MCF 10A (cell line): ENCODE results near the gene FBRSL1. TPM values are rescaled to one million over a fixed set of nuclear protein-coding genes. Genes with fewer than 3 reads are reported as not detected.

Experiments used
- BruUV-seq: library from RNA; stranded (reverse); fragments of 400-500 nt; replicated peaks from 2 replicates; lab custom pipeline; 2021; lab: Mats Ljungman, UMichigan
- CTCF ChIA-PET: fragments of 300-600 bp; sonication (Branson Sonifier 250); formaldehyde crosslinking; extraction: SDS; loops from one replicate; lab custom pipeline; 2021; ENCODE audit warnings: antibody characterized with exemption, inconsistent platforms; lab: Yijun Ruan, JAX
- POLR2A ChIA-PET: fragments of 300-600, 350-650 bp; sonication (Branson Sonifier 250); formaldehyde crosslinking; extraction: SDS; loops from one replicate; lab custom pipeline; 2020; ENCODE audit warnings: antibody characterized with exemption, inconsistent platforms; lab: Yijun Ruan, JAX
- DNase-seq: peaks from one replicate; pipeline ENCODE4 v3.0.0-alpha.2; 2018; ENCODE audit not compliant: unreplicated experiment
- H3K27ac Mint-ChIP-seq: one replicate; pipeline ENCODE4 v1.8.0; 2022; ENCODE audit warnings: mild to moderate bottlenecking, low read depth, mixed read lengths; ENCODE audit not compliant: unreplicated experiment
- H3K27me3 Mint-ChIP-seq: one replicate; pipeline ENCODE4 v1.8.0; 2022; ENCODE audit warnings: mixed read lengths; ENCODE audit not compliant: insufficient read depth, unreplicated experiment
- H3K36me3 Mint-ChIP-seq: one replicate; pipeline ENCODE4 v1.8.0; 2022; ENCODE audit warnings: mild to moderate bottlenecking, moderate library complexity, mixed read lengths; ENCODE audit not compliant: insufficient read depth, unreplicated experiment
- H3K4me1 Mint-ChIP-seq: one replicate; pipeline ENCODE4 v1.8.0; 2022; ENCODE audit warnings: mixed read lengths; ENCODE audit not compliant: insufficient read depth, unreplicated experiment
- H3K4me3 Mint-ChIP-seq: one replicate; pipeline ENCODE4 v1.8.0; 2022; ENCODE audit warnings: mild to moderate bottlenecking, moderate library complexity, mixed read lengths; ENCODE audit not compliant: unreplicated experiment
- H3K9me3 Mint-ChIP-seq: one replicate; pipeline ENCODE4 v1.8.0; 2022; ENCODE audit warnings: mixed read lengths; ENCODE audit not compliant: unreplicated experiment
- CTCF ChIP-seq: fragments of 200-600 bp; IDR thresholded peaks from one replicate; pipeline ENCODE4 v1.8.0; 2022; ENCODE audit warnings: antibody characterized with exemption, mild to moderate bottlenecking; ENCODE audit not compliant: unreplicated experiment
- intact Hi-C: fragments of 100-400 bp; cut with micrococcal nuclease; formaldehyde crosslinking; loops from 2 replicates; pipeline ENCODE4 v1.14.1; 2022
- total RNA-seq: library from RNA; stranded (reverse); gene quantifications from 2 replicates; pipeline ENCODE4 v1.2.3, GENCODE V29; 2022

Gene FBRSL1
- total RNA-seq, 1 experiment from 2014 or later = 47.4 TPM

DNA sequence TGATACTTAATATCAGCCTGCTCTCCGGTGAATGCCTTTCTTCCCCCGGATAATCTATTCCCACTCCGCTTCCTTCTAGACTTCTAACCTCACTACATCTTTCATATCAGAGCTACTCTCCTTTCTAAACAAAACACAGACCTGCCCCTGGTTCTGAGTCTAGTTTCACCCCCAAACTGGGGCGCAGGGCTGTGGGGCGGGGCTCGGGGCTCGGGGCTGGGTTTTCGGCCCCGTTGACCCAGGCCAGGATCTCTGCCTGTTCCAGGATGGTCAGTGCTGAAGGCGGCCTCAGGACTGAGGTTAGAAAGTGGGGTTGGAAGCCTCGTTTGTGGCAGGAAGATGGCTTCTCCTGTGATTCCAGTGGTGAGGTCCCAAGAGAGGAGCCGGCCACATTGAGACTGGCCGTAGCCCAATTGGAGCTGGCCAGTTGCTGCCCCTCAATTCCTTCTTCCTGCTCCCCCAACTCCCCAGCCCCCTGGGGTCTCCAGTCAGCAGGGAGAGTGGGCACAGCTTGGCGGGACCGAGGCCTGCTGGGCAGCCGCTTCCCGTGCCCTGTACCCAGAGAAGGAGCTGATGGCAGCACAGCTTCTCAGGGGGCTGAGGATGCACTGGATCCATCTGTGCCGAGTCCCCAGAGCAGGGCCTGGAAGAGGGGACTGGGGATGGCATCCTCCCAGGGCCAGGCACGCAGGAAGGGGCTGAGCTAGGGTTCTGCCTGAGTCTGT, 67.5 kb downstream of the FBRSL1 start:
- H3K27ac Mint-ChIP-seq = no peak overlapping the region
- ChIA-PET CTCF (no interaction called here), POLR2A (no interaction called here)
- no peaks in the 10 kb centered on the region for H3K9me3 Mint-ChIP-seq
- BruUV-seq = no TSS peak
- intact Hi-C loops = no loop called here
- no peaks in the 10 kb centered on the region for H3K27me3 Mint-ChIP-seq
- no peaks in the 10 kb centered on the region for H3K4me1 Mint-ChIP-seq
- TF ChIP-seq CTCF = no peak
- H3K36me3 Mint-ChIP-seq = peaks cover 17% of the 10 kb centered on the region
- no peak for DNase-seq
- H3K4me3 Mint-ChIP-seq = no peak overlapping the region

DNA sequence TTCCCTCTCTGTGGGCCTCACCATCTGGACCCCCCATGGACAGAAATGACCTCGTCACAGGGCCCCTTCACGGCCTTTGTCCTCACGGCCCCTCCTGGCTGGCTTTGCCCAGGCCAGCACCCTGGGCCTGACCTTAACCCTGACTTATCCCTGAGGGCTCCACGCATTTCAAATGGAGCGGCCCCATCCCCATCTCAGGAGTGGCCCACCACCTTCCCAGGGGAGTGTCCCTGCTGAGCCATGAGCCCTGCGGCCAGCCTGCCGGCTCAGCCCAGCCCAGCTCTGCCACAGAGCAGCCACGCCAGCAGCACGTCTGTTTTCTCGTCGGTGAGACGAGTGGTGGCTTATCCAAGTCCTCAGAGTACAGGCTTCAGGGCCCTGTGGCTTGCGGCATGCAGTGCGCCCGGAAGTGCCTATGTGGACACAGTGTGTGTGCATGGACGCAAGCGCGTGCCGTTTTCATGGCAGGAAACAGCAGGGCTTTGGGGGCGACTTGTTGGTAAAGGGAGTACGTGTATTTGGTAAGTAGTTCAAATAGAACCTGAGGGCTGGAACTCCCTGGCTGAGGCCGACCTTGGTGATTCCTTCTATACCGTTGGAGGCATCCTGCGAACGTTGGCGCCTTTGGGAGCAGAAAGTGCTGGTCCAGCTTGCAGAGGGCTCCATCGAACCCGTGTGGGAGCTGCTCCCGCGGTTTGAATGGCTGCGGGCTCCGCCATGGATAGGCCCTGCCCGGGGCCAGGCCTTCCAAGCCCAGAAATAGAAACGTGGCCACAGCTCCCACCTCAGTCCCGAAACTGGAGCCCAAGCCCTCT, 68.3 kb downstream of the FBRSL1 start:
- no peak overlapping the region for H3K4me3 Mint-ChIP-seq
- DNase-seq = no peak

GRCh38 chr12:132558861-132559623, 69.1 kb downstream of the FBRSL1 start:
- Mint-ChIP-seq H3K36me3 (peaks cover 13% of the 10 kb centered on the region), H3K4me3 (peak overlapping the region; percentile 67), H3K9me3 (no peaks in the 10 kb centered on the region), H3K27me3 (no peaks in the 10 kb centered on the region), H3K27ac (no peak overlapping the region), H3K4me1 (peaks cover 5% of the 10 kb centered on the region)
- POLR2A ChIA-PET = interaction anchor here (0.7 to 1.1 kb wide), 2 partner anchors 49 to 144 kb away, joined by 3 to 4 read pairs; no protein-coding TSS in a partner anchor
- intact Hi-C loops = no loop called here
- no peak for TF ChIP-seq CTCF
- DNase-seq = no peak
- CTCF ChIA-PET = interaction anchor here (0.6 to 1.0 kb wide), 2 partner anchors 144 to 154 kb away, joined by 3 read pairs; no protein-coding TSS in a partner anchor
- no TSS peak for BruUV-seq

More for the DNA sequence above, 68.3 kb downstream of the FBRSL1 start:
- CTCF ChIA-PET = interaction anchor here (1.0 kb wide), 1 partner anchor 143 kb away, joined by 3 read pairs; no protein-coding TSS in a partner anchor
- H3K27me3 Mint-ChIP-seq = no peaks in the 10 kb centered on the region
- intact Hi-C loops = no loop called here
- no peak for TF ChIP-seq CTCF
- H3K36me3 Mint-ChIP-seq = peaks cover 13% of the 10 kb centered on the region
- H3K9me3 Mint-ChIP-seq = no peaks in the 10 kb centered on the region
- peaks cover 1% of the 10 kb centered on the region for H3K4me1 Mint-ChIP-seq
- BruUV-seq = no TSS peak
- no peak overlapping the region for H3K27ac Mint-ChIP-seq
- POLR2A ChIA-PET = no interaction called here
